H1 (cell line): ENCODE results near the gene FARP2. TPM values are rescaled to one million over a fixed set of nuclear protein-coding genes. Genes with fewer than 3 reads are reported as not detected.

Experiments used
- CTCF ChIA-PET: fragments of 300-600 bp; sonication (Branson Sonifier 250); formaldehyde crosslinking; loops from one replicate; lab custom pipeline; 2021; ENCODE audit not compliant: partially characterized antibody; lab: Charles Lee
- POLR2A ChIA-PET: fragments of 300-600 bp; sonication (Branson Sonifier 250); formaldehyde crosslinking; loops from one replicate; lab custom pipeline; 2021; ENCODE audit warnings: inconsistent platforms; ENCODE audit not compliant: partially characterized antibody; lab: Charles Lee
- DNase-seq, 2 experiments: peaks; one replicate each; pipeline versions ENCODE4 v3.0.0 to v3.0.0-alpha.2; 2010 to 2022; ENCODE audit warnings: low spot score in 2 of 2, low read depth in 1 of 2, mixed read lengths in 1 of 2
- FAIRE-seq: peaks from 2 replicates; lab custom pipeline; 2011; peaks lifted over from hg19 to GRCh38; lab: Jason Lieb, UNC
- H2AFZ ChIP-seq: 2 replicates; pipeline ENCODE4 v1.8.1; 2012; ENCODE audit warnings: low read length, inconsistent platforms
- H2AK5ac ChIP-seq: 2 replicates; pipeline ENCODE4 v1.6.1; 2013; ENCODE audit warnings: low read depth, low read length
- H2BK120ac ChIP-seq: replicated peaks from 2 replicates; pipeline ENCODE3; 2013; ENCODE audit warnings: low read depth, low read length, inconsistent platforms
- H2BK12ac ChIP-seq: 2 replicates; pipeline ENCODE4 v1.6.1; 2013; ENCODE audit warnings: low read depth, low read length
- H2BK15ac ChIP-seq: 2 replicates; pipeline ENCODE4 v1.6.1; 2013; ENCODE audit warnings: low read length
- H2BK20ac ChIP-seq: 2 replicates; pipeline ENCODE4 v1.6.1; 2013; ENCODE audit warnings: low read length
- H2BK5ac ChIP-seq: 2 replicates; pipeline ENCODE4 v1.6.1; 2013; ENCODE audit warnings: low read depth, low read length
- H3K14ac ChIP-seq: 2 replicates; pipeline ENCODE4 v1.6.1; 2013; ENCODE audit warnings: inconsistent platforms; ENCODE audit not compliant: insufficient read length
- H3K18ac ChIP-seq: 2 replicates; pipeline ENCODE4 v1.6.1; 2013; ENCODE audit warnings: low read length; ENCODE audit errors: extremely low read depth
- H3K23ac ChIP-seq: 2 replicates; pipeline ENCODE4 v1.6.1; 2013; ENCODE audit warnings: inconsistent platforms; ENCODE audit not compliant: insufficient read length
- H3K23me2 ChIP-seq: 2 replicates; pipeline ENCODE4 v1.6.1; 2013; ENCODE audit warnings: low read depth, low read length
- H3K27ac ChIP-seq: 2 replicates; pipeline ENCODE4 v1.6.1; 2011; ENCODE audit warnings: low read depth, low read length, inconsistent platforms
- H3K27me3 ChIP-seq, 4 experiments: replicated peaks in 1 of 4; 1 replicate in 1 of 4; 2 replicates in 3 of 4; pipeline versions ENCODE4 v1.6.1 to v1.8.1; 2011 to 2013; ENCODE audit warnings: low read length in 3 of 4, mild to moderate bottlenecking in 3 of 4, inconsistent platforms in 2 of 4, mixed read lengths in 2 of 4, moderate library complexity in 1 of 4; ENCODE audit not compliant: control insufficient read depth in 3 of 4, insufficient read depth in 3 of 4; ENCODE audit errors: extremely low read depth in 1 of 4
- H3K36me3 ChIP-seq, 4 experiments: 2 replicates each; pipeline versions ENCODE4 v1.6.1 to v1.8.1; 2011 to 2013; ENCODE audit warnings: mild to moderate bottlenecking in 4 of 4, low read length in 3 of 4, moderate library complexity in 2 of 4, control low read depth in 1 of 4, inconsistent platforms in 1 of 4; ENCODE audit not compliant: insufficient read depth in 4 of 4, control insufficient read depth in 2 of 4
- H3K4ac ChIP-seq: replicated peaks from 2 replicates; pipeline ENCODE3; 2013; ENCODE audit warnings: low read length, low read depth, mixed read lengths, inconsistent platforms; ENCODE audit not compliant: insufficient read length
- H3K4me1 ChIP-seq, 4 experiments: replicated peaks in 1 of 4; 1 replicate in 1 of 4; 2 replicates in 3 of 4; pipeline versions ENCODE4 v1.6.1 to v1.8.1; 2011 to 2013; ENCODE audit warnings: low read length in 3 of 4, inconsistent platforms in 2 of 4, mixed read lengths in 1 of 4; ENCODE audit not compliant: insufficient read depth in 4 of 4, control insufficient read depth in 3 of 4
- H3K4me2 ChIP-seq, 2 experiments: 2 replicates each; pipeline versions ENCODE4 v1.6.1 to v1.8.1; 2011 to 2013; ENCODE audit warnings: low read depth in 2 of 2, low read length in 2 of 2, control low read depth in 1 of 2, inconsistent platforms in 1 of 2, mild to moderate bottlenecking in 1 of 2; ENCODE audit not compliant: insufficient read depth in 1 of 2
- H3K4me3 ChIP-seq, 4 experiments: fragments of 200-600, 300-600 bp in 1 of 4; sonication (generic), shearing (Covaris generic), sonication (Bioruptor Twin) in 1 of 4; 2 replicates each; pipeline versions ENCODE4 v1.5.1 to v1.8.1; 2011 to 2016; ENCODE audit warnings: low read length in 4 of 4, low read depth in 3 of 4, control low read depth in 2 of 4, inconsistent platforms in 2 of 4, mild to moderate bottlenecking in 2 of 4, mixed read lengths in 1 of 4, moderate library complexity in 1 of 4; ENCODE audit not compliant: insufficient read depth in 2 of 4; ENCODE audit errors: extremely low read depth in 1 of 4
- H3K56ac ChIP-seq: replicated peaks from 2 replicates; pipeline ENCODE3; 2013; ENCODE audit warnings: low read depth, mild to moderate bottlenecking, mixed read lengths, low read length, inconsistent platforms; ENCODE audit not compliant: insufficient read length
- H3K79me1 ChIP-seq: 2 replicates; pipeline ENCODE4 v1.6.1; 2013; ENCODE audit warnings: low read depth, low read length, control low read depth
- H3K79me2 ChIP-seq, 2 experiments: 2 replicates each; pipeline versions ENCODE4 v1.6.1 to v1.8.1; 2012 to 2013; ENCODE audit warnings: low read length in 2 of 2, mild to moderate bottlenecking in 2 of 2, inconsistent platforms in 1 of 2; ENCODE audit not compliant: insufficient read depth in 2 of 2, control insufficient read depth in 1 of 2
- H3K9ac ChIP-seq, 4 experiments: replicated peaks in 1 of 4; 1 replicate in 1 of 4; 2 replicates in 3 of 4; pipeline versions ENCODE4 v1.6.1 to v1.8.1; 2011 to 2013; ENCODE audit warnings: low read depth in 3 of 4, low read length in 3 of 4, control low read depth in 2 of 4, mild to moderate bottlenecking in 2 of 4, moderate library complexity in 2 of 4, inconsistent platforms in 1 of 4; ENCODE audit errors: extremely low read depth in 1 of 4
- H3K9me3 ChIP-seq, 2 experiments: 2 replicates each; pipeline versions ENCODE4 v1.6.1 to v1.8.1; 2012 to 2013; ENCODE audit warnings: mild to moderate bottlenecking in 2 of 2, moderate library complexity in 2 of 2, control low read depth in 1 of 2, inconsistent platforms in 1 of 2, low read depth in 1 of 2, low read length in 1 of 2, mixed read lengths in 1 of 2; ENCODE audit not compliant: insufficient read depth in 2 of 2
- H4K20me1 ChIP-seq, 2 experiments: replicated peaks in 1 of 2; 2 replicates each; pipeline versions ENCODE3 to v1.8.1; 2011 to 2013; ENCODE audit warnings: inconsistent platforms in 2 of 2, low read length in 2 of 2, mild to moderate bottlenecking in 1 of 2; ENCODE audit not compliant: insufficient read depth in 2 of 2, control insufficient read depth in 1 of 2
- H4K5ac ChIP-seq: 2 replicates; pipeline ENCODE4 v1.6.1; 2013; ENCODE audit warnings: low read length, low read depth, mixed read lengths, inconsistent platforms; ENCODE audit not compliant: insufficient read length
- H4K8ac ChIP-seq: 2 replicates; pipeline ENCODE4 v1.8.0; 2013; ENCODE audit warnings: mild to moderate bottlenecking, moderate library complexity, low read length, inconsistent platforms; ENCODE audit not compliant: insufficient read depth; ENCODE audit errors: extremely low read depth
- H4K91ac ChIP-seq: replicated peaks from 2 replicates; pipeline ENCODE3; 2013; ENCODE audit warnings: low read length, mixed read lengths, inconsistent platforms; ENCODE audit not compliant: insufficient read length
- BRCA1 ChIP-seq: IDR thresholded peaks from 2 replicates; pipeline ENCODE4 v1.6.1; 2012; ENCODE audit warnings: low read depth, low read length, improper control_type of control experiment
- CHD1 ChIP-seq: IDR thresholded peaks from 2 replicates; pipeline ENCODE4 v1.6.1; 2012; ENCODE audit warnings: low read depth, low read length, improper control_type of control experiment
- CREB1 ChIP-seq: IDR thresholded peaks from 2 replicates; pipeline ENCODE4 v1.6.1; 2012; ENCODE audit warnings: inconsistent platforms
- CTBP2 ChIP-seq: IDR thresholded peaks from 2 replicates; pipeline ENCODE4 v1.7.0; 2011; ENCODE audit warnings: borderline replicate concordance, mild to moderate bottlenecking, moderate library complexity, mixed read lengths, low read length; ENCODE audit not compliant: insufficient read depth, insufficient read length
- GABPA ChIP-seq: IDR thresholded peaks from 2 replicates; pipeline ENCODE4 v1.6.1; 2011; ENCODE audit warnings: mild to moderate bottlenecking, low read length, moderate library complexity, borderline replicate concordance; ENCODE audit not compliant: insufficient read depth
- POLR2AphosphoS5 ChIP-seq: IDR thresholded peaks from 2 replicates; pipeline ENCODE4 v1.6.1; 2011; ENCODE audit warnings: low read depth, low read length
- SAP30 ChIP-seq: fragments of 300-600 bp; sonication (generic); IDR thresholded peaks from 2 replicates; pipeline ENCODE4 v1.7.1; 2012; ENCODE audit warnings: low read length, moderate library complexity, mild to moderate bottlenecking, inconsistent platforms; ENCODE audit not compliant: insufficient read depth, insufficient replicate concordance
- SP2 ChIP-seq: IDR thresholded peaks from 2 replicates; pipeline ENCODE4 v1.6.1; 2012; ENCODE audit warnings: mild to moderate bottlenecking, low read length, inconsistent platforms
- ZNF274 ChIP-seq: IDR thresholded peaks from 2 replicates; pipeline ENCODE4 v1.7.0; 2012; ENCODE audit warnings: low read length, borderline replicate concordance; ENCODE audit errors: extremely low read depth
- WGBS, 2 experiments: shearing (Covaris generic) in 1 of 2; methylation state at CpG; one replicate each; pipeline versions ENCODE4 v1.1.6 to v1.1.7; 2013 to 2015; ENCODE audit warnings: low lambda C conversion rate in 2 of 2, mixed read lengths in 2 of 2, inconsistent platforms in 1 of 2, low coverage in 1 of 2, missing lambda C conversion rate in 1 of 2; ENCODE audit not compliant: insufficient replicate concordance in 2 of 2, insufficient coverage in 1 of 2, insufficient read length in 1 of 2; ENCODE audit errors: extremely low coverage in 1 of 2, missing lambda C conversion rate in 1 of 2; 5-methylcytosine and 5-hydroxymethylcytosine counted together
- polyA plus RNA-seq, 7 experiments: library from polyadenylated mRNA; depleted of rRNA in 3 of 7; stranded (reverse) in 5 of 7; unstranded in 2 of 7; fragments of >200 nt in 5 of 7; fragments of 200-250 nt in 2 of 7; gene quantifications; 1 replicate in 5 of 7; 2 replicates in 1 of 7; 4 replicates in 1 of 7; pipeline versions ENCODE4 v1.2.1 to v1.2.3, GENCODE V29; 2011 to 2013; ENCODE audit warnings: missing spikeins in 2 of 7, mixed read lengths in 2 of 7
- total RNA-seq: library from RNA; stranded (reverse); fragmentation: NEBNext Ultra II Directional; extraction: Animal tissue kit (Norgen Biotek cat#: 25700); gene quantifications from 2 replicates; pipeline ENCODE4 v1.2.1, GENCODE V29; 2021

FARP2 gene
- total and polyA plus RNA-seq, 2 of the 8 experiments (the other 6 are each of a cell fraction or from before 2014, with no cell fraction given), result 12.4 to 33.4 TPM

- H3K56ac ChIP-seq, result peak within 1 kb of the TSS; percentile 99
- 1% methylated on average over 38 of the region's 75 CpGs; no CpG with 5 or more reads in 1 of the 2 experiments for WGBS, 2 experiments
- H2BK12ac ChIP-seq, result peak within 1 kb of the TSS; percentile 99; the same call in 1 of the 2 replicates
- peaks cover 3% of the 10 kb centered on the region; the same call in 1 of the 2 replicates for H3K79me1 ChIP-seq
- H4K20me1 ChIP-seq, result peaks cover 12 to 14% of the 10 kb centered on the region in 2 experiments
- peak within 1 kb of the TSS; percentile 100 for H4K8ac ChIP-seq
- H3K18ac ChIP-seq, result peak within 1 kb of the TSS; percentile 99
- H4K91ac ChIP-seq, result peak within 1 kb of the TSS; percentile 100
- H2BK15ac ChIP-seq, result peak within 1 kb of the TSS; percentile 62; the same call in 1 of the 2 replicates
- H3K9me3 ChIP-seq, result no peaks in the 10 kb centered on the region
- H3K9ac ChIP-seq, result peak within 1 kb of the TSS; percentile 93 to 99 (median 98)
- peak within 1 kb of the TSS; percentile 99 for H4K5ac ChIP-seq
- H2BK20ac ChIP-seq, result no peak within 1 kb of the TSS
- H3K14ac ChIP-seq, result peak within 1 kb of the TSS; percentile 99
- peak within 1 kb of the TSS; percentile 100 for H3K4ac ChIP-seq
- no peaks in the 10 kb centered on the region for H3K27me3 ChIP-seq
- peaks cover 74 to 90% of the 10 kb centered on the region in 2 experiments for H3K79me2 ChIP-seq
- peak within 1 kb of the TSS; percentile 90 to 93 for H3K4me2 ChIP-seq
- H2BK5ac ChIP-seq, result peak within 1 kb of the TSS; percentile 100
- H3K36me3 ChIP-seq, result peaks cover 0 to 7% (median 0%) of the 10 kb centered on the region in 4 experiments; a peak in 1 of 8 replicates
- peaks cover 10% of the 10 kb centered on the region for H3K23me2 ChIP-seq
- peak in 1 of 2 experiments; percentile 99 for DNase-seq
- peak within 1 kb of the TSS; percentile 100 for H3K27ac ChIP-seq
- peak within 1 kb of the TSS; percentile 87 for H2AK5ac ChIP-seq
- H3K23ac ChIP-seq, result no peak within 1 kb of the TSS
- FAIRE-seq, result no peak
- H2AFZ ChIP-seq, result peak within 1 kb of the TSS; percentile 87
- ChIA-PET POLR2A (interaction anchor here (0.6 to 3.6 kb wide), 23 partner anchors 9 to 321 kb away, joined by 3 to 47 read pairs (median 5); partner anchors contain the start of genes ATG4B, FARP2 and THAP4), CTCF (no interaction called here)
- H3K4me1 ChIP-seq, result peaks cover 0 to 6% (median 1%) of the 10 kb centered on the region in 4 experiments; a peak in 2 of 7 replicates
- H3K4me3 ChIP-seq, result peak within 1 kb of the TSS; percentile 72 to 100 (median 97)
- H2BK120ac ChIP-seq, result peak within 1 kb of the TSS; percentile 81
- TF ChIP-seq GABPA (peak; percentile 49; the same call in 1 of the 2 replicates), ZNF274 (no peak), CTBP2 (no peak), CHD1 (no peak), CREB1 (no peak), BRCA1 (no peak), SP2 (no peak), POLR2AphosphoS5 (peak; percentile 58), SAP30 (no peak)
These were observed 40.0 kb upstream of the FARP2 start, which contains the start of gene SEPTIN2 for GRCh38 chr2:241315879-241316631. SEPTIN2 (plus strand) TSS chr2:241315925; CDS start chr2:241324233, 8,308 bp downstream.
